ENCODE measurements around the gene CHL1.
"Not testable (repeated sequence)": the region's sequence is repeated elsewhere in the genome, so short reads cannot be mapped to it uniquely, and the experiment has no call there.

The CHL1 gene

GRCh38 chr3:352599-352998 lies 156.0 kb downstream of the CHL1 start:
- Histone ChIP-seq H3K4me3 (ENCODE audit: low read depth in 1 of 5, low read length in 5 of 5) (no peak overlapping the region), H3K9ac (ENCODE audit: low read length in 5 of 5) (no peak overlapping the region), H3K27ac (ENCODE audit: low read depth, low read length) (no peak overlapping the region)

GRCh38 chr3:353191-353739 lies 156.7 kb downstream of the CHL1 start:
- Histone ChIP-seq H3K27ac (ENCODE audit: low read depth, low read length) (no peak overlapping the region), H3K4me1 (ENCODE audit: control insufficient read depth in 5 of 5, insufficient read depth in 5 of 5, low read length in 5 of 5) (peaks cover 0 to 5% (median 0%) of the 10 kb centered on the region in 5 donors), H3K27me3 (ENCODE audit: control insufficient read depth in 5 of 5, insufficient read depth in 4 of 5, low read length in 5 of 5) (no peaks in the 10 kb centered on the region), H3K9me3 (ENCODE audit: control insufficient read depth in 5 of 5, low read length in 5 of 5) (no peaks in the 10 kb centered on the region), H3K36me3 (ENCODE audit: control insufficient read depth in 5 of 5, insufficient read depth in 5 of 5, low read length in 5 of 5) (no peaks in the 10 kb centered on the region), H3K9ac (ENCODE audit: low read length in 5 of 5) (no peak overlapping the region), H3K4me3 (ENCODE audit: low read depth in 1 of 5, low read length in 5 of 5) (no peak overlapping the region)

More at GRCh38 chr3:352599-352998, 156.0 kb downstream of the CHL1 start:
- H3K27me3 ChIP-seq (ENCODE audit: control insufficient read depth in 5 of 5, insufficient read depth in 4 of 5, low read length in 5 of 5): no peaks in the 10 kb centered on the region
- no peaks in the 10 kb centered on the region for H3K9me3 ChIP-seq (ENCODE audit: control insufficient read depth in 5 of 5, low read length in 5 of 5)
- H3K36me3 ChIP-seq (ENCODE audit: control insufficient read depth in 5 of 5, insufficient read depth in 5 of 5, low read length in 5 of 5): no peaks in the 10 kb centered on the region
- peaks cover 0 to 5% (median 0%) of the 10 kb centered on the region in 5 donors for H3K4me1 ChIP-seq (ENCODE audit: control insufficient read depth in 5 of 5, insufficient read depth in 5 of 5, low read length in 5 of 5)

DNA sequence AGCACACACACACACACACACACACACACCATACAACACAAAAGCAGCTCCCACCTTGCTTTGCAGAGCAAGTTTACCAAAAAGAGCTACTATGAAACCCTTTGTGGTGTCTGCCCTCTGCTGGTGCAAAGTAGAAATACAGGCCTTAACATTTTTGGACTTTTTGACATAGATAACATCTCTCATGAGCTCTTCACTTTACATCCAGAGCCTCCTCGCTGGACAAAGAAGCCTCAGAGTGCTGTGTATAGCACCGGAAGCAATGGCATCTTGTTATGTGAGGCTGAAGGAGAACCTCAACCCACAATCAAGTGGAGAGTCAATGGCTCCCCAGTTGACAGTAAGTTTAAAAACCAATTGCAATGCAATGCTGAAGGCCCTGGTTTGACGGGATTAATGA lies 157.9 kb downstream of the CHL1 start:
- Histone ChIP-seq H3K9ac (ENCODE audit: low read length in 5 of 5) (no peak overlapping the region), H3K4me1 (ENCODE audit: control insufficient read depth in 5 of 5, insufficient read depth in 5 of 5, low read length in 5 of 5) (peaks cover 0 to 5% (median 0%) of the 10 kb centered on the region in 5 donors), H3K27ac (ENCODE audit: low read depth, low read length) (no peak overlapping the region), H3K4me3 (ENCODE audit: low read depth in 1 of 5, low read length in 5 of 5) (no peak overlapping the region), H3K9me3 (ENCODE audit: control insufficient read depth in 5 of 5, low read length in 5 of 5) (no peaks in the 10 kb centered on the region), H3K36me3 (ENCODE audit: control insufficient read depth in 5 of 5, insufficient read depth in 5 of 5, low read length in 5 of 5) (no peaks in the 10 kb centered on the region), H3K27me3 (ENCODE audit: control insufficient read depth in 5 of 5, insufficient read depth in 4 of 5, low read length in 5 of 5) (no peaks in the 10 kb centered on the region)

- Histone ChIP-seq H3K4me1 (ENCODE audit: control insufficient read depth in 5 of 5, insufficient read depth in 5 of 5, low read length in 5 of 5) (no peaks in the 10 kb centered on the region), H3K9ac (ENCODE audit: low read length in 5 of 5) (no peak overlapping the region), H3K36me3 (ENCODE audit: control insufficient read depth in 5 of 5, insufficient read depth in 5 of 5, low read length in 5 of 5) (peaks cover 0 to 2% (median 0%) of the 10 kb centered on the region in 5 donors), H3K9me3 (ENCODE audit: control insufficient read depth in 5 of 5, low read length in 5 of 5) (no peaks in the 10 kb centered on the region), H3K27me3 (ENCODE audit: control insufficient read depth in 5 of 5, insufficient read depth in 4 of 5, low read length in 5 of 5) (no peaks in the 10 kb centered on the region), H3K27ac (ENCODE audit: low read depth, low read length) (no peak overlapping the region), H3K4me3 (ENCODE audit: low read depth in 1 of 5, low read length in 5 of 5) (no peak overlapping the region)
These were observed 159.1 kb downstream of the CHL1 start for GRCh38 chr3:355622-356021.

DNA sequence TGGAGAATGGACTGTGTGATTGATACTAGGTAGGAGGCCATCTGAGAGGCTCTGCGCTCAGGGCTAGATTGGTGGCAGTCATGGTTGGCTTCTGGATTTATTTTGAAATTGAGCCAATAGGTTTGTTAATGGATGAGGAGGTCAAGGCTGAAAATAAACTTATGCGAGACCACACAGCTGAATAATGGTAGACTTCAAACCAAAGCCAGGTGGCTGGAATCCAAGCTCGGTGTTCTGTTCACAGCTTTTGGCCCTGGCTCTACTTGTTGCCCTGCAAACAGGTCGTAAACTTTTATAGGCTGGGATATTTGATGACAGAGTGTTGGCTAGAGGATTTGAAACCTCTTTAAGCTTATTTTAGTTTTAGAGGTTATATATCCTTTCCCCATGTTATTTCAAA lies 160.4 kb downstream of the CHL1 start:
- Histone ChIP-seq H3K4me1 (ENCODE audit: control insufficient read depth in 5 of 5, insufficient read depth in 5 of 5, low read length in 5 of 5) (no peaks in the 10 kb centered on the region), H3K9ac (ENCODE audit: low read length in 5 of 5) (no peak overlapping the region), H3K36me3 (ENCODE audit: control insufficient read depth in 5 of 5, insufficient read depth in 5 of 5, low read length in 5 of 5) (peaks cover 0 to 2% (median 0%) of the 10 kb centered on the region in 5 donors), H3K27ac (ENCODE audit: low read depth, low read length) (no peak overlapping the region), H3K27me3 (ENCODE audit: control insufficient read depth in 5 of 5, insufficient read depth in 4 of 5, low read length in 5 of 5) (no peaks in the 10 kb centered on the region), H3K9me3 (ENCODE audit: control insufficient read depth in 5 of 5, low read length in 5 of 5) (no peaks in the 10 kb centered on the region), H3K4me3 (ENCODE audit: low read depth in 1 of 5, low read length in 5 of 5) (no peak overlapping the region)

DNA sequence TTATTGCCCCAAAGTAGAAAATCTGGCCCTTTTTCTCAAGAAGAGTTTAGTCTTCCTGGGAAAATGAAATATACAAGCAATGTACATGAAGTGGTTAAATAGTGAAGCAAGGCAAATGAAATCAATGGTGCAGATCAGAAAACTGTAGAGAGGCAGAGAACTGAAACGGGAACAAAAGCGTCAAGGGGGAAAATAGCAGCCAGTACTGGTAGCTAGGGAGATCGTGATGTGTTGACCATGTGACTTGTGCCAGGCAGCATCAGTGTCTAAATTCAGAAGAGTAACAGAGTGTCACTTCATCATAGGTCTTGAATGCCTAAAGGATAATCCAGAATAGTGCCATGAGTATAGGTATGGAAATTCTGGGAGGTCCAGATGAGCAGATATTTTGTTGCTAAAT lies 163.1 kb downstream of the CHL1 start:
- Histone ChIP-seq H3K9ac (ENCODE audit: low read length in 5 of 5) (no peak overlapping the region), H3K27ac (ENCODE audit: low read depth, low read length) (no peak overlapping the region), H3K9me3 (ENCODE audit: control insufficient read depth in 5 of 5, low read length in 5 of 5) (no peaks in the 10 kb centered on the region), H3K36me3 (ENCODE audit: control insufficient read depth in 5 of 5, insufficient read depth in 5 of 5, low read length in 5 of 5) (peaks cover 0 to 2% (median 0%) of the 10 kb centered on the region in 5 donors), H3K4me1 (ENCODE audit: control insufficient read depth in 5 of 5, insufficient read depth in 5 of 5, low read length in 5 of 5) (no peaks in the 10 kb centered on the region), H3K4me3 (ENCODE audit: low read depth in 1 of 5, low read length in 5 of 5) (no peak overlapping the region), H3K27me3 (ENCODE audit: control insufficient read depth in 5 of 5, insufficient read depth in 4 of 5, low read length in 5 of 5) (no peaks in the 10 kb centered on the region)

DNA sequence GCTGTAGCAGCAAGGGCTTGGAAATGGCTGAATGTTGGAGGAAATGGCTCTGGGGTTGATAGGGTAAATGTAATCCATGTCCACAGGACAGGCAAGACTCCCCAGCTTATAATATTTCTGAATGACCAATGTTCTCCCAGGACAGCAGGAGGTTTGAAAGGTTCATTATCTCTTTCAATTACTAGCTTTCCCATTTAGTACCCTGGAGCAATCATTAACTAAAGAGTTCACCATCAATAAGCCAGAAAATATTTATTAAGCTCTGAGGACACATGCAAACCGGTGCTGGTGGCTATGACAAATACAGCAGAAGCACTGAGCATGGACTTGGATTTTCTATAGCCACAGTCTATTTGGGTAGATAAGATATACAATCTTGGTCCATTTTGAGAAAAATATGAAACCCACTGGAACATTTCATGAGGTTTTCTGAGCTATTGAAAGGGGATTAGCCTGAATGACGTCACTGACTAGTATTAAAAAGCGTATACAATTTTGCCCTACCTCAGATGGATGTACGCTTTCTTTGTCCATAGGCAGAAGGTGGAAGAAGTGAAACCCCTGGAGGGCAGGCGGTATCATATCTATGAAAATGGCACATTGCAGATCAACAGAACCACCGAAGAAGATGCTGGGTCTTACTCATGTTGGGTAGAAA lies 166.2 kb downstream of the CHL1 start:
- H3K27me3 ChIP-seq (ENCODE audit: control insufficient read depth in 5 of 5, insufficient read depth in 4 of 5, low read length in 5 of 5): no peaks in the 10 kb centered on the region
- no peak overlapping the region for H3K4me3 ChIP-seq (ENCODE audit: low read depth in 1 of 5, low read length in 5 of 5)
- no peak overlapping the region for H3K27ac ChIP-seq (ENCODE audit: low read depth, low read length)
- no peaks in the 10 kb centered on the region for H3K4me1 ChIP-seq (ENCODE audit: control insufficient read depth in 5 of 5, insufficient read depth in 5 of 5, low read length in 5 of 5)
- H3K9me3 ChIP-seq (ENCODE audit: control insufficient read depth in 5 of 5, low read length in 5 of 5): peaks cover 0 to 3% (median 0%) of the 10 kb centered on the region in 5 donors
- no peak overlapping the region for H3K9ac ChIP-seq (ENCODE audit: low read length in 5 of 5)
- H3K36me3 ChIP-seq (ENCODE audit: control insufficient read depth in 5 of 5, insufficient read depth in 5 of 5, low read length in 5 of 5): peaks cover 0 to 2% (median 0%) of the 10 kb centered on the region in 5 donors

- H3K27me3 ChIP-seq (ENCODE audit: control insufficient read depth in 5 of 5, insufficient read depth in 4 of 5, low read length in 5 of 5): no peaks in the 10 kb centered on the region
- H3K4me3 ChIP-seq (ENCODE audit: low read depth in 1 of 5, low read length in 5 of 5): no peak overlapping the region
- peaks cover 0 to 3% (median 0%) of the 10 kb centered on the region in 5 donors for H3K9me3 ChIP-seq (ENCODE audit: control insufficient read depth in 5 of 5, low read length in 5 of 5)
- H3K36me3 ChIP-seq (ENCODE audit: control insufficient read depth in 5 of 5, insufficient read depth in 5 of 5, low read length in 5 of 5): peaks cover 0 to 2% (median 0%) of the 10 kb centered on the region in 5 donors
- H3K4me1 ChIP-seq (ENCODE audit: control insufficient read depth in 5 of 5, insufficient read depth in 5 of 5, low read length in 5 of 5): no peaks in the 10 kb centered on the region
- no peak overlapping the region for H3K9ac ChIP-seq (ENCODE audit: low read length in 5 of 5)
- H3K27ac ChIP-seq (ENCODE audit: low read depth, low read length): no peak overlapping the region
These were observed 167.7 kb downstream of the CHL1 start for GRCh38 chr3:364287-364686.

DNA sequence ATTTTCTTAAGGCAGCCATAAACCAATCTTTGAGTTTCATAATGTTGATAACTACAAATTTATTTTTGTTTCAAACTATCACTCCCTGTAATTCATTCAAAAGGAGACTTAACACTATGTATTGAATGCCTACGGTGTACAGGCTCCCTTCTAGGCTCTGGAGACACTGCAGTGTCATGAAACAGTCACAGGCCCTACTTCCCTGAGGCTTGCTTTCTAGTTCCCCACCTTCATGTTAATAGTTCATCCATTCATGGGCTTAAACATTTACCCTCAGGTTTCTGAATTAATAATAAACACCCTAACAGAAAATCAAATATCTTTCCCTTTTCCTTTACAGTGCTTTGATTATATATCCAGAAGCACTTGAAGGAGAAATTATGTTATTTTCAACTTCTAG lies 168.7 kb downstream of the CHL1 start:
- no peak overlapping the region for H3K27ac ChIP-seq (ENCODE audit: low read depth, low read length)
- no peaks in the 10 kb centered on the region for H3K4me1 ChIP-seq (ENCODE audit: control insufficient read depth in 5 of 5, insufficient read depth in 5 of 5, low read length in 5 of 5)
- peaks cover 0 to 3% (median 0%) of the 10 kb centered on the region in 5 donors for H3K9me3 ChIP-seq (ENCODE audit: control insufficient read depth in 5 of 5, low read length in 5 of 5)
- no peaks in the 10 kb centered on the region for H3K27me3 ChIP-seq (ENCODE audit: control insufficient read depth in 5 of 5, insufficient read depth in 4 of 5, low read length in 5 of 5)
- no peak overlapping the region for H3K9ac ChIP-seq (ENCODE audit: low read length in 5 of 5)
- no peak overlapping the region for H3K4me3 ChIP-seq (ENCODE audit: low read depth in 1 of 5, low read length in 5 of 5)
- peaks cover 0 to under 1% (median 0%) of the 10 kb centered on the region in 5 donors for H3K36me3 ChIP-seq (ENCODE audit: control insufficient read depth in 5 of 5, insufficient read depth in 5 of 5, low read length in 5 of 5)

GRCh38 chr3:366253-366652 lies 169.7 kb downstream of the CHL1 start:
- not testable (repeated sequence) for H3K36me3 ChIP-seq (ENCODE audit: control insufficient read depth in 5 of 5, insufficient read depth in 5 of 5, low read length in 5 of 5); H3K27ac ChIP-seq (ENCODE audit: low read depth, low read length); H3K9me3 ChIP-seq (ENCODE audit: control insufficient read depth in 5 of 5, low read length in 5 of 5); H3K4me1 ChIP-seq (ENCODE audit: control insufficient read depth in 5 of 5, insufficient read depth in 5 of 5, low read length in 5 of 5); H3K4me3 ChIP-seq (ENCODE audit: low read depth in 1 of 5, low read length in 5 of 5); H3K9ac ChIP-seq (ENCODE audit: low read length in 5 of 5); H3K27me3 ChIP-seq (ENCODE audit: control insufficient read depth in 5 of 5, insufficient read depth in 4 of 5, low read length in 5 of 5)

Data from subcutaneous abdominal adipose tissue (tissue), 5 donors.